GM19099 (cell line): ENCODE results near the gene CHML.

Experiments
- POLR2A ChIP-seq: IDR thresholded peaks from 3 replicates; pipeline ENCODE4 v1.6.1; 2011; ENCODE audit warnings: low read depth; ENCODE audit not compliant: insufficient read length; ENCODE audit errors: extremely low read depth

CHML gene

GRCh38 chr1:241636291-241636690, 3.9 kb downstream of the CHML start:
- no peak for TF ChIP-seq POLR2A

- TF ChIP-seq POLR2A, result no peak
Measured at GRCh38 chr1:241635556-241636152, 4.5 kb downstream of the CHML start.

- no peak for TF ChIP-seq POLR2A
Measured at GRCh38 chr1:241632987-241633386, 7.2 kb downstream of the CHML start.

GRCh38 chr1:241631674-241632073, 8.5 kb downstream of the CHML start:
- TF ChIP-seq POLR2A, result no peak

- TF ChIP-seq POLR2A, result no peak
Measured at GRCh38 chr1:241630899-241631298, 9.3 kb downstream of the CHML start.

- TF ChIP-seq POLR2A, result no peak
Measured at GRCh38 chr1:241630476-241630875, 9.7 kb downstream of the CHML start.

GRCh38 chr1:241630005-241630404, 10.2 kb downstream of the CHML start:
- TF ChIP-seq POLR2A, result no peak

GRCh38 chr1:241627453-241628259, 12.5 kb downstream of the CHML start:
- TF ChIP-seq POLR2A, result no peak

GRCh38 chr1:241624935-241625334, 15.2 kb downstream of the CHML start:
- TF ChIP-seq POLR2A, result no peak

GRCh38 chr1:241622669-241623068, 17.5 kb downstream of the CHML start:
- TF ChIP-seq POLR2A, result no peak

- TF ChIP-seq POLR2A, result no peak
Measured at GRCh38 chr1:241617426-241617825, 22.7 kb downstream of the CHML start.

- TF ChIP-seq POLR2A, result no peak
Measured at GRCh38 chr1:241615043-241615974, 24.9 kb downstream of the CHML start.

GRCh38 chr1:241614572-241614971, 25.6 kb downstream of the CHML start:
- TF ChIP-seq POLR2A, result no peak

GRCh38 chr1:241614144-241614543, 26.0 kb downstream of the CHML start:
- no peak for TF ChIP-seq POLR2A

GRCh38 chr1:241612533-241613477, 27.4 kb downstream of the CHML start:
- TF ChIP-seq POLR2A, result no peak

- TF ChIP-seq POLR2A, result no peak
Measured at GRCh38 chr1:241611736-241612135, 28.4 kb downstream of the CHML start.
